GM23248 (cell line): ENCODE results near the gene HIC1.

Source experiments
- EZH2 ChIP-seq: fragments of 200-600 bp; sonication (generic); IDR thresholded peaks from 2 replicates; pipeline ENCODE4 v1.6.1; 2018; ENCODE audit warnings: antibody characterized with exemption, mild to moderate bottlenecking; ENCODE audit not compliant: insufficient read depth, poor library complexity, severe bottlenecking
- EZH2phosphoT487 ChIP-seq: fragments of 200-600 bp; sonication (generic); IDR thresholded peaks from 2 replicates; pipeline ENCODE4 v1.6.1; 2018; ENCODE audit warnings: antibody characterized with exemption, moderate library complexity, mild to moderate bottlenecking, low read depth; ENCODE audit not compliant: insufficient read depth

- TF ChIP-seq EZH2: no peak
- no peak for TF ChIP-seq EZH2phosphoT487
These were observed 48.3 kb downstream of the HIC1 start for GRCh38 chr17:2102931-2103809.
